HL-60/S4 treated with phorbol 12-myristate 13-acetate at 8.2 ng/mL for 4 days and 3 days (cell line): ENCODE results near the gene ICAM1.

ENCODE experiments used
- in situ Hi-C: fragments of 300-500 bp; cut with MboI; formaldehyde crosslinking; loops from 2 replicates; pipeline ENCODE4 v1.15.0; 2022; ENCODE audit warnings: low sequenced_read_pairs

Gene ICAM1

GRCh38 chr19:10320602-10321416 is 49.9 kb downstream of the ICAM1 start:
- in situ Hi-C loops: no loop called here

- in situ Hi-C loops: no loop called here
Observed at GRCh38 chr19:10321417-10321797, 50.5 kb downstream of the ICAM1 start.

DNA sequence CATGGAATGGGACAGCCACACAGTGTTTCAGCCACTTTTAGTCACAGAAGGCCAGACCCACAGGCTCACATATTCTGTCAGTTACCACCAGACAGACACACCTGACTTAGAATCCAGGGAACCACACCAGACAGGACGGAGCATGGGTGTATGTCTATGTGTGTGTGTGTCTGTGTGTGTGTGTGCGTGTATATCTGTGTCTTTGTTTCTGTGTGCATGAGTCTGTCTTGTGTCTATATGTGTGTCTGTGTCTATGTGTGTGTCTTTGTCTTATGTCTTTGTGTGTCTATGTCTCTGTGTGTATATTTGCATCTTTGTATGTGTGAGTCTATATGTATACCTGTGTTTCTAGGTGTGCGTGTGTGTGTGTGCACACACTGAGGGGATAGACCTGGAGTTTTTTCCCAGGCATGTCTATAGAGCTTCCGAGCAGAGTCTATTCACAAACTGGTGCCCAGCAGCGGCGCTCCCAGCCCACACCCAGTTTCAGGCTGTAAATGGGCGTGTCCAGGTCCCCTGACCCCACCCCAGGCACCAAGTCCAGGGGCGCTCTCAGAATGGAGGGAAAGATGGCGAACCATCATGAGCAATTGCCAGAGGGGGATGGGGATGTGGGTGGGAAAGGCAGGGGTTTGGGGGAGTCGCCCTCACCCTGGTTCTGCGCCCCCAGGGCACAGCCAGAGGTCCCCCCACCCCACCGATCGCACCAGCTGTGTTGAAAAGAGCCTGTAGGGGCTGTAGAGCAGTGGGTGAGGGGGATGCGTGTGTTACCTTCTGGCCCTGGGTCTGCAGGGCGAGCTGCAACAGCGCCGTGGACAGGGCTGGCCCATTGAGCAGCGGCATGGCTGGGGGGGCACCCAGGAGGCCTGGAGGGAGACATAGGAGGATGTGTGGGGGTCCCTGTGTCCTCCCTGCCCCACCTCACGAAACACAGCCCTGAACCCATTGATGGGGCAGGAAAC is 51.2 kb downstream of the ICAM1 start:
- in situ Hi-C loops: no loop called here

DNA sequence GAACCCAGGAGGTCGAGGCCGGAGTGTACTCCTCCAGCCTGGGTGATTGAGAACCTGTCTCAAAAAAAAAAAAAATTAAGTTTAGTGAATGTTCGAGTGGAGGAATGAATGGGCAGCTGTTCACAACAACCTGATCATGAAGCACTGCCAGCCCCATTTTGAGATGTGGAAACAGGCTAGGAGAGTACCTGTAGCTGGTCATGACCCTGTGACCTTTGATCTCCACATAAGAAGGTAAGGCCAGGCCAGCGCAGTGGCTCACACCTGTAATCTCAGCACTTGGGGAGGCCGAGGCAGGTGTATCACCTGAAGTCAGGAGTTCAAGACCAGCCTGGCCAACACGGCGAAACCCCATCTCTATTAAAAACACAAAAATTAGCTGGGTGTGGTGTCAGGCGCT is 54.8 kb downstream of the ICAM1 start:
- in situ Hi-C loops: no loop called here

- in situ Hi-C loops: no loop called here
Observed at GRCh38 chr19:10327793-10328192, 56.9 kb downstream of the ICAM1 start.

GRCh38 chr19:10328558-10329429 is 57.9 kb downstream of the ICAM1 start:
- in situ Hi-C loops: no loop called here

GRCh38 chr19:10329555-10329954 is 58.6 kb downstream of the ICAM1 start:
- in situ Hi-C loops: no loop called here

- in situ Hi-C loops: no loop called here
Observed at GRCh38 chr19:10332158-10332964, 61.4 kb downstream of the ICAM1 start.

GRCh38 chr19:10332965-10333757 is 62.2 kb downstream of the ICAM1 start, which contains the start of gene RAVER1:
Gene RAVER1, minus strand, starts transcription at chr19:10333529. Its CDS starts 22 bp downstream, at chr19:10333507.
- in situ Hi-C loops: no loop called here

DNA sequence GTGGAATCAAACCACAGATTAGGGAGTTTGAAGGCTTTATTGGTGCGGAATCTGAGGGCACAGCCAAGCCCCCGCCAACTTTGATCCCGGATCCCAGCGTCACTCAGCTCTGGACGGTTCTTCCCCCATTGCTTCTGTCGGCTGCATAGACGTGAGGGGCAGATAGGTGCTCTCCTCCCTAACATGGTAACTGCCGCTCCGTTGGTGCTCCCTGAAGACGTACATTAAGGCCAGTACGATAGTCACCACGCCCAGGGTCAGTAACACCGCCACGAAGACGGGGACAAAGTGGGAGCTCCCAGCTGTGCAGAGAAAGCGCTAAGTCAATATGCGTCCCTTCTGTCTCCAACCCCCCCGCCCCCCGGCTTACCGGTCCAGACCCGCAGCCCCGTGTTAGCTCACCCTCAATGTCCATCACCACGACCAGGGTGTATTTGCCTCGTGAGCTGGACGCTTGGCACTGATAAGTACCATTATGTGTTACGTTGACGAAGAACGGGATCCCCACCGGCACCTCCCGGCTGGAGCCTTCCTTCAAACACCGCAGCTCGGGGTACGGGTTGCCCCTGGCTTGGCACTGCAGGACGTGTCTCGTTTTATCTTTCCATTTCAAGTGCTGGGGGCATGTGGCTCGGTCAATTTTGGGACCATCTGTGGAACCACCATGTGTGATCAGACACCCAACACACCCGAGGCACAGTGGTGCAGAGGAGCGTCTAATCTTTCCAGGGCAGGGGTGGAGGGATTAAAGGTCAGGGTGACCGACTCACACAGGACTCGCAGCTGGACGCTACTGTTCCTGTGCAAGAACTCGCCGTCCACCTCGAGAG is 63.1 kb downstream of the ICAM1 start:
- in situ Hi-C loops: no loop called here

DNA sequence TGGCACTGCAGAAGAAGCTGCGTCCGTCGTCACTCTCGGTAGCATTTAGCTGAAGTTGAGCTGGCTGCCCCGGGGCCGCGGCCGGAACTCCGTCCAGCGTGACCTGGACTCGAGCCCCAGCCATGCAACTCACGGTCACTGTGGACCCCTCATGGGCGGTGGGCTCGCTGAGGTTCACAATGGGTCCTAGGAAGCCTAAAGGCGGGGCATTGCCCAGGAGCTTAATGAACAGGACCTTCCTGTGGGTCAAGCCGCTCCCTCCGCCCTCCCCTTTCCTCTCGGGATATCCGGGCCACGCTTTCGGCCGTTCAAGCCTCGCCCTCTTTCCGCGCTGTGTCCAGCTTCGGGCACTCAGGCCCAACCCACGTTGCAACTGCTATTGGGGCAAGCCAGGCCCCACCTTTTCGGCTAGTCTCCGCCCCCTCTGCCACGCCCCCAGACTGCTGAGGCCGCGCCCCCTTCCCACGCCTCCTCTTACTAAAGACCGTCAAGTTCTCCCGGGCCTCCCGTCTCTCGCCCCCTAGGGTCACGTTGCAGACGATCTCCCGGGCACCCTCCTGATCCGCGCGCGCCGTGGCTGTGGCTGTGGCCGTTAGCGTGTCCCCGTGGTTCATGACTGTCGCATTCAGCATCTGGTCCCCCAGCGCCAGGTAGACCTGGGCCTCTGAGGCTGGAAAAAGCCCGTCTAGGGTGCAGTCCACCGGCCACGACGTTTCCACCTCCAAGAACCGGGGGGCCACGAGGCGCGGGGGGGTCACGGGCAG is 63.9 kb downstream of the ICAM1 start:
- in situ Hi-C loops: no loop called here

GRCh38 chr19:10335352-10335985 is 64.5 kb downstream of the ICAM1 start:
- in situ Hi-C loops: no loop called here
